ENCODE data around the gene KIF26B.

KIF26B gene

GRCh38 chr1:245566134-245566533 lies 411.3 kb downstream of the KIF26B start:
- no peak for DNase-seq (ENCODE audit: low read depth, low spot score)

DNA sequence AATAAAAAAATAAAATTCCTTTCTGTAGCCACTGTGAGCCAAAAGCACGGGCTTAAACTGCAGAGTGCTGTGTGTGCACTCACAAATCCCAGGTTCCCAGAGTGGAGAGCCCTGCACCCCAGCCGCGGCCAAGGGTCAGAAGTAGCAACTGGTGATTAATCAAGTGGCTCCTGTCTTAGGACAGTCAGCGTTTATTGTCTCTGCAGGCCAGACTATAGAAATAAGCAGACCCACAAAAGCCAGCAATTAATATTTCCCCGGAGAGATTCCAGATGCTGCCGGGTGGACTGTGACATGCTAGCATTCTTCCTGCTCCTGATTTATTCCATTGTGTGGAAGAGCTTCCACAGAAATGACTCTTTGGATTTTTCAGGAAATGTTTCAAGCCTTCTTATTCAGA lies 412.2 kb downstream of the KIF26B start:
- DNase-seq (ENCODE audit: low read depth, low spot score), result no peak

DNA sequence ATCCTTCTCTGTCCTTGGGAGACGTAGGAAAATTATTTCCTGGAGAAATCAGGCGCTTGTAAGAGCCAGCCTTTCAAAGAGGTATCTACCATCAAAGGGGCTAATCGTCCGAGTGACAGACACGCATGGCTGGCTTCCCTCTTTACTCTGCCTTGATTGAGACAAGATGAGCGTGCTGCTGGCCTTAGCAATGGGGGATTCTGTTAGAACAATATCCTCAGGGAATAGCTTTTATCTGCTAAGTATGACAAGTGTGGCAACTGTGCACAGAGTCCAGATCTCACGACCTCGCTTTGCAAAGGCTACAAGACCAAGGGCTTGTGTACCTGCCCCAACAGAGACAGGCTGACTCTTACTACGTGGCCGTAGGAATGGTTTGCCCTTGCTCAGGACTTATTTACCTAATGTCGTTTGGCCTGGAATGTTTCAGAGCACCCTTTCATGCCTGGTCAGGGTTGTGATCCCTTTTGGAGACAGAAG lies 417.1 kb downstream of the KIF26B start:
- no peak for DNase-seq (ENCODE audit: low read depth, low spot score)

DNA sequence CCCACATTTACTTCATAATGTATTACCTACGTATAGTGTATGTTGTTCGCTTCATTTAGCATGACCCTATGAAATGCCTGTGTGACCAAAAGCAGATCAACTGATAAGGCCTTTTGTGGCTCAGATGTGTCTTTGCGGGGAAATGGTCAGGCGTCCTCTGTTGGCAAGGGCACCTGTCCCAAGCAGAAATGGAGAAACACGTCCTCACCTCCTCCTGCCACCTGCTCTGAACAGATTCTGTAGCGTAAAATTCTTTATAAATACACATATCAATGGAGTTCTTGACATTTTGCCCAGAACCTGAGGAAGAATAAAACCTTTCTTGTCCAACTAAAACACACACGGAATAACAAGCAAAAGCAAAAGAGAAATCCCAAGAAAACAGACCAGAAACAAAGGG lies 417.9 kb downstream of the KIF26B start:
- DNase-seq (ENCODE audit: low read depth, low spot score), result no peak

DNA sequence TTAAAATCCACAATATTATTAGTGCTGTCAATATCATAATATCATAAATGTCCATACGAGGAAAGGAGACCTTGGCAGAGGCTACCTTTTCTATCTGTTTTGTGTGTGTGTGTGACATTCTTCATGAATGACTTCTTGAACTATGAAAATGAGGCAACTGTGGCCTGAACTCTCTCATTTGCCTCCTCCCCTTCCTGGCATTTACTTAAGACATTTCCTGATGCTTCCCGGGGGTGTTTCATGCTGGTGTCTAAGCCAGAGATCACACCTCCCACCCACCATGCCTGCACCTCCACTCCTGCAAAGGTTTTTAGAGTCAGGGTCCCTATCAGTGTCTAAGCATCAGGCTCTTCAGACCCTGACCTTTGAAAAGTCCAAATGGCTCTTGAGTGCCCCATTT lies 420.9 kb downstream of the KIF26B start:
- DNase-seq (ENCODE audit: low read depth, low spot score), result no peak

DNA sequence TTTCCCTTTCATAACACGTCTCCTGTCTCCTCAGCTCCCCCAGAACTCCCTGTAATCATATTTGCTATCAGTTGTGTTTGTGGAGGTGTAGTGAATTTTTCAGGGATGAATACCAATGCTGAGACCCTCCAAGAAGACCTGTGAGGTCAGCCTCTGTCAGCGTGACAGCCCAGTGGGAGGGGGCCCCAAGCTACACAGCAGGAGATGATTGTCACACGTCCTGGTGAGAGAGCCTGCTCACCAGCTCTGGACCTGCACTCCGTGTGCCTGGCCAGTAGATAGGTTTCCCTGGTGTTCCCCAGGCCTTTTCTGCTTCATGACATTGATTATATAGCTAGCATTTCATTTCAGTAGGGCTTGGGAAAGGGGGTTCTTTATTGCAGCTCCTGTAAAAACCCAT lies 421.5 kb downstream of the KIF26B start:
- DNase-seq (ENCODE audit: low read depth, low spot score), result no peak

DNA sequence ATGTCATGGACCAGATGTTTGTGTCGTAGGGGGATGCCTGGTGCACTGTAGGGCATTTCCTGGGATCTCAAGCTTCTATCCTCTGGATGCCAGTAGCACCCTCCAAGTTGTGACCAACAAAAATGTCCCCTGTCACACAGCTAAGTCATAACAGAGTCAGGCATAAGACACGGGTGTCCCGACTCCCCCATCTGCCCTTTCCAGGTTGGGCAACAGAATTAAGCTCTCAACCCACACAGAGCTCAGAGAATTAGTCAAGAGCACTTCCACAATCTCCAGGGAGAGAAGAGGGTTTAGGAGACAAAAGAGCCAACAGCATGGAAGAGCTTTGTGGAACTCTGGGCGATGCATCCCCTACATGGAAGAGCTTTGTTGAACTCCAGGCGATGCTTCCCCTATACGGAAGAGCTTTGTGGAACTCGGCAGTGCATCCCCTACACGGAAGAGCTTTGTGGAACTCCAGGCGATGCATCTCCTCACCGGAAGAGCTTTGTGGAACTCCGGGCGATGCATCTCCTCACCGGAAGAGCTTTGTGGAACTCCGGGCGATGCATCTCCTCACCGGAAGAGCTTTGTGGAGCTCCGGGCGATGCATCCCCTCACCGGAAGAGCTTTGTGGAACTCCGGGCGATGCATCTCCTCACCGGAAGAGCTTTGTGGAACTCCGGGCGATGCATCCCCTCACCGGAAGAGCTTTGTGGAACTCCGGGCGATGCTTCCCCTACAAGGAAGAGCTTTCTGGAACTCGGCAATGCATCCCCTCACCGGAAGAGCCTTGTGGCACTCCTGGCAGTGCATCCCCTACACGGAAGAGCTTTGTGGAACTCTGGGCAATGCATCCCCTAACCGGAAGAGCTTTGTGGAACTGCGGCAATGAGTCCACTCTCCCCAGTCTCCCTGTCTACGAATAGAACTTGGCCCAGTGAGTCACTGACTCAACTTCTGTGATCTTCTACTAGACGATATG lies 422.7 kb downstream of the KIF26B start:
- no peak for DNase-seq (ENCODE audit: low read depth, low spot score)

GRCh38 chr1:245578308-245578707 lies 423.5 kb downstream of the KIF26B start:
- DNase-seq (ENCODE audit: low read depth, low spot score), result no peak

DNA sequence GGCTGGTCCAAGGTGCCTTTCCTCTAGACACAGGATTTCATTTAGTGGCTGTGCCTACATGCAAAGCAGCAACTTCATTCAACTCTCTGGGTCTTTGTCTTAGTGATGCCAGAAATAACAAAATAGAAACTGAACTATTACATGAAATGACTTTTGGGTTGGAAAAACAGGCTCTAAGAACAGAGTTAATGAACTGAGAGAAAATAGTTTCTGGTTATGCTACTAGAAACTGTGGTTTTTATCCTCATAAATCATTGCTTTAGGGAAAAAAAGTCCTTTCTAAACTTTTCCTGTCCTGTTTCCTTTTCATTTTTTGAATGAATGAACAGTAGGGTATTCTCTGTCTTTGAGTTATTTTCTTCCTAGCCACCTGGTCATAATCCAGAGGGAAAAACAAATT lies 424.0 kb downstream of the KIF26B start:
- DNase-seq (ENCODE audit: low read depth, low spot score), result no peak

- no peak for DNase-seq (ENCODE audit: low read depth, low spot score)
Observed at GRCh38 chr1:245579881-245580280, 425.1 kb downstream of the KIF26B start.

GRCh38 chr1:245580651-245581050 lies 425.9 kb downstream of the KIF26B start:
- no peak for DNase-seq (ENCODE audit: low read depth, low spot score)

GRCh38 chr1:245582026-245582425 lies 427.2 kb downstream of the KIF26B start:
- DNase-seq (ENCODE audit: low read depth, low spot score), result no peak

DNA sequence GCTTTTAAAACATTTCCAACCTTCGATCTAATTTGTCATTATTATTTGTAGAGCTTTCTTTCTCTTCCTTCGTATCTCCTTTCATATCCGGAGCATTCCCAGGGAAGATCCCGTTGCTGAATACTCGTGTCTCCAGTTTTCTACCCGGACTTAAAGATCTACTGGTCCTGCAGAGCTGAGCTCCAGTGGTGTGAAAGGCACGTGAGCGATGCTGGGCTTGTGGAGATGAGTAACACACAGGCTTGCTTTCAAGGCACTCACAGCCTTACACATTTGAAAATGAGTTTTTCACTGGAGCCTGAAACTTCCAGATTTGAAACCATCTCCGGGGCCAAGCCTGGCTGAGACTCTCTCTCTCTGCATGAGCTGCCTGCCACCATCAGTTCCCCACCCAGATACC lies 428.3 kb downstream of the KIF26B start:
- DNase-seq (ENCODE audit: low read depth, low spot score), result no peak

DNA sequence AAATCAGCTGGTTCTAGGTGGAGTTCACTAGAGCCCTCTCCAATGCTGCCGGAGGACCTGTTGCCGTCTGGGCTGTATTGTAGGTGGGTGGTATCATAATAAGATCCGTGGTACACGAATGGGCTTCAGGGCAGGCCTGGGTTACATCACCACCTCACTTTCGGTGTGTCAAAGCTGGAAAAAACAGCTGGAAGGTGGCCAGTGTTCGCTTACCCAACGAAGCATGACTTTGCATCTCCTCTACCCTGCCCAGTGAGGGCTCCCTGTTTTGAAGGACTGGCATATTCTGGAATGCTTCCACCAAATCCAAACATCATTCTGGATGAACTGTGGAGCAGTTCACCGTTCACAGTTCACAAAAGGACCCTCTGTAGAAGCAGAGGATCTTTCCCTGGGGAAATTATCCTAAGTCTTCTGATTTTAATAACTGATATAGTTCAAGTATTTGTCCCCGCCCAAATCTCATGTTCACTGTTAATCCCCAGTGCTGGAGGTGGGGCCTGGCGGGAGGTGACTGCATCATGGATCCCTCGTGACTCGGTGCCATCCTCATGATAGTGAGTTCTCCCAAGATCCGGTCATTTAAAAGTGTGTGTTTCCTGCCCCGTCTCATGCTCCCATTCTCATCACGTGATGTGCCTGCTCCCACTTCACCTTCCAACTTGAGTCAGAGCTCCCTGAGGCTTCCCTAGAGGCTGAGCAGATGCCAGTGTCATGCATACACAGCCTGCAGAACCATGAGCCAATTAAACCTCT lies 429.0 kb downstream of the KIF26B start:
- DNase-seq (ENCODE audit: low read depth, low spot score), result no peak

- no peak for DNase-seq (ENCODE audit: low read depth, low spot score)
Observed at GRCh38 chr1:245585252-245585959, 430.6 kb downstream of the KIF26B start.

GRCh38 chr1:245587435-245588115 lies 432.8 kb downstream of the KIF26B start:
- no peak for DNase-seq (ENCODE audit: low read depth, low spot score)

DNA sequence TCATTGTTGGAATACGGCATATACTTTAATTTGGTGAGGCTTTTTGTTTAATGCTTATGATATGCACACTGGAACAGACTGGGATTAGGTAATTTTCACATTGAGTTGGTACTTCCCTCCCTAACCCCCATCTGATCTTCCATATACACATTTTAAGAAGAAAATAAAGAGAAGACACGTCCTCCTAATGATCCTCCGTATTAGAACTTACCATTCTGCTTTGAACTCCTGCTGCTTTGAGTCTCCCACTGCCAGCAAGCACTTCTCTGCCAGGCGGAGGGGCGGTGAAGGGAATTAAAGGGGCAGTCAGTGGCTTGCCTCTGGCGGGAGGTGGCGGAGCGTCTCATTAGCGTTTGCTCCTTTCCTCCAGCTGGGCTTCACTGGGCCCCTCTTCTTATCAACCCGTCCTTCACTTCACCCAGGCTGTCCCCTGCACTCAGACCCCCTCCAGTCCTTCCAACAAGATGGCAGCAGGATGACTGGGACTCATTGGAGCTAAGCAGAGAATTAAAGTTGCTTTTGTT lies 433.4 kb downstream of the KIF26B start:
- DNase-seq (ENCODE audit: low read depth, low spot score), result no peak

DNA sequence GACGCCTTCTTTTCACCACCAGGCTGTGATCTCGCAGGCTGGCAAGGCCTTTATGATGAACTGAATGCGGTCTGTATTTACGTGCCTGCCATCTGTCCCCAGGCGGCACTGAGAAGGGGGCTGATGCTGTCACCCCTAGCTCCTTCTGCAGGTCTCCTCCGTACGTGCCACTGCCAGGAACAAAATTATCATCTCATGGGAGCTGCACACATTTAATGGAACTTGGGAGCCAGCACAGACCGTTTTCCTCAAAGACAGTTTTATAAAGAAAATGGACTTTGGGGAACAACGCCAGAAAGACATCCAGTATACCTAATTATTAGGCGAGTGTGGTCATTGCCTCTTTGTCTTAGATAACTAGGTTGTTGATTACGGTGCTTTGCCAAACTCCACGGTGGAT lies 434.5 kb downstream of the KIF26B start:
- no peak for DNase-seq (ENCODE audit: low read depth, low spot score)

GRCh38 chr1:245589906-245590305 lies 435.1 kb downstream of the KIF26B start:
- no peak for DNase-seq (ENCODE audit: low read depth, low spot score)

- DNase-seq (ENCODE audit: low read depth, low spot score), result no peak
Observed at GRCh38 chr1:245590726-245591125, 435.9 kb downstream of the KIF26B start.
